ENCODE data around the gene ZNF821.

DNA sequence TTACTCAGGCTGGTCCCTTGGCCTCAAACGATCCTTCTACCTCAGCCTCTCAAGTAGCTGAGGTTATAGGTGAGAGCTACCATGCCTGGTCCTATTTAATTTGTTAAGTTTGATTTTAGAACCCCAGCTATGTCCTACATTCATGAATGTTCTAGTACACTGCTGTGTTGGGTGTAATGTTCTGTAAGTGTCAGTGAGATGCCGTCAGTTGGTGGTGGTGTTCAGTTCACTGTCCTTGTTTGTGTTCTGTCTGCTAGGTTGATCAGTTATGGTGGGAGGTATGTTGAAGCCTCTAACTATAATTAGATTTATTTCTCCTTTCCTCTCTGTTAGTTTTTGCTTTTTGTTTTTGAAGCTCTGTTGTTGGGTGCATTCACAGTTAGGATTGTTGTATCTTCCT lies 19.6 kb upstream of the ZNF821 start:
- TF ChIP-seq EZH2 (IDR thresholded peaks at IDR 0.05; ENCODE audit: low read length) = no peak
- TF ChIP-seq, protein P1, sequence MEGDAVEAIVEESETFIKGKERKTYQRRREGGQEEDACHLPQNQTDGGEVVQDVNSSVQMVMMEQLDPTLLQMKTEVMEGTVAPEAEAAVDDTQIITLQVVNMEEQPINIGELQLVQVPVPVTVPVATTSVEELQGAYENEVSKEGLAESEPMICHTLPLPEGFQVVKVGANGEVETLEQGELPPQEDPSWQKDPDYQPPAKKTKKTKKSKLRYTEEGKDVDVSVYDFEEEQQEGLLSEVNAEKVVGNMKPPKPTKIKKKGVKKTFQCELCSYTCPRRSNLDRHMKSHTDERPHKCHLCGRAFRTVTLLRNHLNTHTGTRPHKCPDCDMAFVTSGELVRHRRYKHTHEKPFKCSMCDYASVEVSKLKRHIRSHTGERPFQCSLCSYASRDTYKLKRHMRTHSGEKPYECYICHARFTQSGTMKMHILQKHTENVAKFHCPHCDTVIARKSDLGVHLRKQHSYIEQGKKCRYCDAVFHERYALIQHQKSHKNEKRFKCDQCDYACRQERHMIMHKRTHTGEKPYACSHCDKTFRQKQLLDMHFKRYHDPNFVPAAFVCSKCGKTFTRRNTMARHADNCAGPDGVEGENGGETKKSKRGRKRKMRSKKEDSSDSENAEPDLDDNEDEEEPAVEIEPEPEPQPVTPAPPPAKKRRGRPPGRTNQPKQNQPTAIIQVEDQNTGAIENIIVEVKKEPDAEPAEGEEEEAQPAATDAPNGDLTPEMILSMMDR (optimal IDR thresholded peaks at IDR 0.05 in 1 of 3, IDR thresholded peaks at IDR 0.05 in 1 of 3, conservative IDR thresholded peaks at IDR 0.05 in 1 of 3; ENCODE audit: extremely low read depth in 1 of 3, insufficient read depth in 2 of 3, low read length in 3 of 3) = no peak
